PC-9 (cell line): Measurements from ENCODE around the gene PSME4.

Experiments
- CTCF ChIP-seq: fragments of 200-600 bp; sonication (generic); conservative IDR thresholded peaks from 2 replicates; pipeline ENCODE4 v1.6.1; 2017; ENCODE audit warnings: mixed run types, antibody characterized with exemption, mild to moderate bottlenecking, moderate library complexity
- EZH2 ChIP-seq: fragments of 200-600 bp; sonication (generic); IDR thresholded peaks from 2 replicates; pipeline ENCODE4 v1.8.0; 2017; ENCODE audit warnings: antibody characterized with exemption, low read depth

GRCh38 chr2:53907582-53907981 is 63.2 kb downstream of the PSME4 start:
- TF ChIP-seq CTCF, result no peak
- TF ChIP-seq EZH2, result no peak
